Loucy (cell line): ENCODE data around the gene ZBTB20.

Experiments
- CTCF ChIP-seq: fragments of 200-600 bp; sonication (generic); conservative IDR thresholded peaks from 2 replicates; pipeline ENCODE4 v1.5.1; 2014; ENCODE audit warnings: mild to moderate bottlenecking, antibody characterized with exemption, low read length
- EZH2phosphoT487 ChIP-seq: fragments of 200-600 bp; IDR thresholded peaks from 2 replicates; pipeline ENCODE4 v1.6.1; 2018; ENCODE audit warnings: antibody characterized with exemption, mild to moderate bottlenecking, moderate library complexity, borderline replicate concordance

GRCh38 chr3:114608293-114608692 is 538.8 kb downstream of the ZBTB20 start:
- TF ChIP-seq CTCF (no peak), EZH2phosphoT487 (no peak)
